Chondrocyte (in vitro differentiated cells): Measurements from ENCODE around the gene PPP1R27. TPM values are rescaled to one million over a fixed set of nuclear protein-coding genes. Genes with fewer than 3 reads are reported as not detected.

Experiments used
- DNase-seq: peaks from one replicate; pipeline ENCODE4 v3.0.0; 2021; ENCODE audit warnings: mixed read lengths, low spot score
- H3K27ac Mint-ChIP-seq: one replicate; pipeline ENCODE4 v1.8.0; 2021; ENCODE audit warnings: mild to moderate bottlenecking, moderate library complexity, mixed read lengths; ENCODE audit not compliant: unreplicated experiment
- H3K27me3 Mint-ChIP-seq: 2 replicates; pipeline ENCODE4 v1.8.0; 2021; ENCODE audit warnings: low read depth, mixed read lengths
- H3K36me3 Mint-ChIP-seq: 2 replicates; pipeline ENCODE4 v1.8.0; 2021; ENCODE audit warnings: low read depth, mixed read lengths
- H3K4me1 Mint-ChIP-seq: 2 replicates; pipeline ENCODE4 v1.8.0; 2021; ENCODE audit warnings: low read depth, mild to moderate bottlenecking, mixed read lengths
- H3K4me3 Mint-ChIP-seq: one replicate; pipeline ENCODE4 v1.8.0; 2021; ENCODE audit warnings: mild to moderate bottlenecking, moderate library complexity, mixed read lengths; ENCODE audit not compliant: unreplicated experiment
- H3K9me3 Mint-ChIP-seq: 2 replicates; pipeline ENCODE4 v1.8.0; 2021; ENCODE audit warnings: low read depth, mixed read lengths
- total RNA-seq: library from RNA; stranded (reverse); gene quantifications from 3 replicates; pipeline ENCODE4 v1.2.1, GENCODE V29; 2021
- TF ChIP-seq, protein P1 (sequence below): fragments of 200-600 bp; sonication (generic); IDR thresholded peaks from 2 replicates; pipeline ENCODE4 v1.5.0; 2021; ENCODE audit warnings: antibody characterized with exemption, mild to moderate bottlenecking, moderate library complexity

PPP1R27 gene
- total RNA-seq, 1 donor from 2014 or later: not detected

- H3K4me3 Mint-ChIP-seq: no peak overlapping the region
- H3K4me1 Mint-ChIP-seq: peaks cover 42% of the 10 kb centered on the region
- DNase-seq: no peak
- H3K36me3 Mint-ChIP-seq: peaks cover 21% of the 10 kb centered on the region
- H3K9me3 Mint-ChIP-seq: no peaks in the 10 kb centered on the region
- H3K27me3 Mint-ChIP-seq: no peaks in the 10 kb centered on the region
- H3K27ac Mint-ChIP-seq: no peak overlapping the region
- TF ChIP-seq, protein P1, sequence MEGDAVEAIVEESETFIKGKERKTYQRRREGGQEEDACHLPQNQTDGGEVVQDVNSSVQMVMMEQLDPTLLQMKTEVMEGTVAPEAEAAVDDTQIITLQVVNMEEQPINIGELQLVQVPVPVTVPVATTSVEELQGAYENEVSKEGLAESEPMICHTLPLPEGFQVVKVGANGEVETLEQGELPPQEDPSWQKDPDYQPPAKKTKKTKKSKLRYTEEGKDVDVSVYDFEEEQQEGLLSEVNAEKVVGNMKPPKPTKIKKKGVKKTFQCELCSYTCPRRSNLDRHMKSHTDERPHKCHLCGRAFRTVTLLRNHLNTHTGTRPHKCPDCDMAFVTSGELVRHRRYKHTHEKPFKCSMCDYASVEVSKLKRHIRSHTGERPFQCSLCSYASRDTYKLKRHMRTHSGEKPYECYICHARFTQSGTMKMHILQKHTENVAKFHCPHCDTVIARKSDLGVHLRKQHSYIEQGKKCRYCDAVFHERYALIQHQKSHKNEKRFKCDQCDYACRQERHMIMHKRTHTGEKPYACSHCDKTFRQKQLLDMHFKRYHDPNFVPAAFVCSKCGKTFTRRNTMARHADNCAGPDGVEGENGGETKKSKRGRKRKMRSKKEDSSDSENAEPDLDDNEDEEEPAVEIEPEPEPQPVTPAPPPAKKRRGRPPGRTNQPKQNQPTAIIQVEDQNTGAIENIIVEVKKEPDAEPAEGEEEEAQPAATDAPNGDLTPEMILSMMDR: no peak
Measured at GRCh38 chr17:81854974-81855774, 20.3 kb upstream of the PPP1R27 start.

DNA sequence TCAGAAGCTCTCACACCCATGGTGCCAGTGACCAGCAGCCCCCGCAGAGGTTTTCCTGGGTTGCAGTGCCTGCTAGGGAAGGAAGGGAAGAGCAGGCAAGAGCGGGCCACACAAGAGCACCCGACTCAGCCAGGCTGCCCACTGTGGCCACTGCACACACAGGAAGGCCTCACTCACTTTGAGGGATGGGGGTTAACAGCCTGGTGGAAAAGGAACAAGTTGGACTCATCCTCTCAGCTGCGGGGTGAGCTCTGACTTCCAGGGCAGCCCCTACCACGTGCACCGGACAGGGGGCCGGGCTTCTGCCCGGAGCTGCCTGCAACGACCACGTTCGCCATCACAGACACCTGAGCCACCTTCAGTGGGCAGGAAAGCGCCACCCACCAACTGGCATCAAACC is 17.4 kb upstream of the PPP1R27 start:
- Mint-ChIP-seq H3K4me3 (no peak overlapping the region), H3K4me1 (peaks cover 17% of the 10 kb centered on the region), H3K36me3 (peaks cover 21% of the 10 kb centered on the region), H3K27me3 (no peaks in the 10 kb centered on the region), H3K27ac (no peak overlapping the region), H3K9me3 (no peaks in the 10 kb centered on the region)
- DNase-seq: no peak
- TF ChIP-seq, protein P1: no peak

DNA sequence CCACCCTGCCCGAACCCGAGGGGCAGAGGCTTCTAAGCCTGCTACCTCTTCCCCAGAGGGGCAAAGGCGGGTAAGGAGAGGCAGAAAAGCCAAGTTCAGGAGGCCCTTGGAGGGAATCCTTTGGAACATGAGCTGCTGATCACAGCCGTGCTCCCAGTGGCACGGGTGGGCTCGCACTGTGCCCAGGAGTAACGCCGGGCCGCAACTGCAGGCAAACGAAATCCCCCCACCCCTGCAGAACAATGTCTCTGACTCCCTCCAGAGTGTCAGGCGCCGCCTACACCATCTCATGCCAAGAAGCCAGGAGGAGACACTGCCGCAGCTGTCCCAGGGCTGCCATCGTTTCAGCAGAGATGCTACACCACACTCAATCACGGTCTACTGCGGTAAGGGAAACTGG is 16.6 kb upstream of the PPP1R27 start:
- Mint-ChIP-seq H3K4me3 (no peak overlapping the region), H3K27me3 (no peaks in the 10 kb centered on the region), H3K36me3 (peaks cover 25% of the 10 kb centered on the region), H3K9me3 (no peaks in the 10 kb centered on the region), H3K27ac (no peak overlapping the region), H3K4me1 (peaks cover 14% of the 10 kb centered on the region)
- TF ChIP-seq, protein P1: no peak
- DNase-seq: no peak

- Mint-ChIP-seq H3K4me1 (no peaks in the 10 kb centered on the region), H3K36me3 (peaks cover 30% of the 10 kb centered on the region), H3K27ac (no peak overlapping the region), H3K27me3 (no peaks in the 10 kb centered on the region), H3K4me3 (no peak overlapping the region), H3K9me3 (no peaks in the 10 kb centered on the region)
- TF ChIP-seq, protein P1: no peak
- no peak for DNase-seq
Measured at GRCh38 chr17:81849457-81849856, 14.6 kb upstream of the PPP1R27 start.

DNA sequence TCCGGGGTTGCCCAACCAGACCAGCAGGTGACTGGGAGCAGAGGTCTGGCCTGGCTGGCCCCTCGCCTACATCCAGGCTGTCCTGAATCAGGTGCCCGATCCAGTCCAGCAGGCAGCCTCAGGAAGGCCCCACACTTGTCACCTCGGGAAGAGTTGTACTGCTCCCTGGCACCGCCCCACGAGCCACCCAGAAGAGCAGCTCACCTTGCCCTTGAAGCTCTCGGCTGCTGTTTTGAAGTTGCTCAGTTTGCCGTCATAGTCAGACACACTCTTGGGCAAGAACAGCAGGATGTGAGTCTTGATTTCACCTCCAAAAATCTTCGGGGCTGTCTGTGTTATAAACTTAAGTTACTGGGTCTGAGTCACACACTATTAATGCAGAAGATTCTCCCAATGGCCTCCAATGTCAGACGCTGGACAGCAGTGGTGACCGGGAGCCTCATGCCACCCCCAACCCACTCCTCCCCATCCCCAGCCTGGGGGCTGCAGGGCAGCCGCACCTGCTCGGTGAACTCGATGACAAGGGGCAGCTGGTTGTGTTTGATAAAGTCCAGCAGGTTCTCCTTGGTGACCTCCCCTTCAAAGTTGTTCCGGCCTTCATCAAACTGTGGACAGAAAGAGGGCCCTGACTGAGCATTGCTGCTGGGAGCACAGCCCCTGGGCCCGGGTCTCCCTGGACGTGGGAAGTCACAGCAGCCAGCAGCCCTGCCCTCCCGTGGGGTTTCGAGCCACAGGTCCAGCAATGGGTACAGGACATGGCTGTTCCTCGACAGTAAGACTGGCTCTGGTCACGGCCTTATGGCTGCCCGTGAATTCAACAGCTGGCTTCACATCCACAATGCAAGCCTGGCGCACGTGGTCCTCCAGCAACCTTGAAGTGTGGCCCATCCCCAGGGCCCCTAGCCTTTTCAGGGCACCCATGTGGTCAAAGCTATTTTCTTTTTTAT is 12.2 kb upstream of the PPP1R27 start:
- no peaks in the 10 kb centered on the region for H3K4me1 Mint-ChIP-seq
- no peaks in the 10 kb centered on the region for H3K27me3 Mint-ChIP-seq
- H3K36me3 Mint-ChIP-seq: peaks cover 27% of the 10 kb centered on the region
- no peak overlapping the region for H3K4me3 Mint-ChIP-seq
- no peak overlapping the region for H3K27ac Mint-ChIP-seq
- TF ChIP-seq, protein P1: no peak
- DNase-seq: no peak
- no peaks in the 10 kb centered on the region for H3K9me3 Mint-ChIP-seq
